ENCODE results near the gene SAMD11. TPM values are rescaled to one million over a fixed set of nuclear protein-coding genes. Genes with fewer than 3 reads are reported as not detected.
A peak's percentile ranks its signal among the peaks of the same experiment; 100 is the strongest.

SAMD11 gene
- total and polyA plus RNA-seq, 8 donors, result 3.5 to 23.3 (median 4.6) TPM; not detected in 1

GRCh38 chr1:961132-961669, 37.5 kb downstream of the SAMD11 start:
- WGBS, 5 donors, result 35 to 87% (median 51%) methylated on average over 3 to 56 of the region's 56 CpGs
- Histone ChIP-seq H3K36me3 (peaks cover 20 to 43% (median 34%) of the 10 kb centered on the region in 4 donors), H3K27me3 (peaks cover 0 to 7% (median 0%) of the 10 kb centered on the region in 3 donors), H3K9me3 (no peaks in the 10 kb centered on the region), H3K4me3 (peak overlapping the region; percentile 99 to 100 (median 100)), H3K4me1 (peaks cover 35 to 54% (median 51%) of the 10 kb centered on the region in 4 donors), H3K27ac (peak overlapping the region in 2 of 5 donors; percentile 72 to 80)
- intact Hi-C loops (cut with DNase I; ENCODE audit: low total_unique reads), result no loop called here
- DNase-seq, result no peak
- TF ChIP-seq EP300 (IDR thresholded peaks at IDR 0.05) (no peak), CTCF (IDR thresholded peaks at IDR 0.05) (no peak), POLR2AphosphoS5 (IDR thresholded peaks at IDR 0.05) (no peak), POLR2A (IDR thresholded peaks at IDR 0.05) (no peak)

- no peak for DNase-seq
- TF ChIP-seq CTCF (IDR thresholded peaks at IDR 0.05) (no peak), POLR2AphosphoS5 (IDR thresholded peaks at IDR 0.05) (no peak), POLR2A (IDR thresholded peaks at IDR 0.05) (no peak), EP300 (IDR thresholded peaks at IDR 0.05) (no peak)
- Histone ChIP-seq H3K36me3 (peaks cover 9 to 30% (median 25%) of the 10 kb centered on the region in 4 donors), H3K4me3 (no peak overlapping the region), H3K27me3 (peaks cover 0 to 19% (median 2%) of the 10 kb centered on the region in 3 donors), H3K4me1 (peaks cover 41 to 57% (median 54%) of the 10 kb centered on the region in 4 donors), H3K27ac (no peak overlapping the region), H3K9me3 (no peaks in the 10 kb centered on the region)
- intact Hi-C loops (cut with DNase I; ENCODE audit: low total_unique reads), result no loop called here
- 95 to 96% (median 96%) methylated on average over 35 to 57 of the region's 57 CpGs for WGBS, 5 donors
Measured at GRCh38 chr1:962381-963300, 38.9 kb downstream of the SAMD11 start.

- no peak for DNase-seq
- peaks cover 9 to 30% (median 25%) of the 10 kb centered on the region in 4 donors for H3K36me3 ChIP-seq
- peaks cover 0 to 25% (median 6%) of the 10 kb centered on the region in 3 donors for H3K27me3 ChIP-seq
- TF ChIP-seq POLR2AphosphoS5 (IDR thresholded peaks at IDR 0.05), result no peak
- TF ChIP-seq POLR2A (IDR thresholded peaks at IDR 0.05), result no peak
- TF ChIP-seq EP300 (IDR thresholded peaks at IDR 0.05), result no peak
- TF ChIP-seq CTCF (IDR thresholded peaks at IDR 0.05), result no peak
- H3K4me3 ChIP-seq, result no peak overlapping the region
- WGBS, 5 donors, result 81 to 92% (median 90%) methylated on average over 14 to 16 of the region's 16 CpGs
- peaks cover 35 to 55% (median 50%) of the 10 kb centered on the region in 4 donors for H3K4me1 ChIP-seq
- no peaks in the 10 kb centered on the region for H3K9me3 ChIP-seq
- intact Hi-C loops (cut with DNase I; ENCODE audit: low total_unique reads), result no loop called here
- no peak overlapping the region for H3K27ac ChIP-seq
Measured at GRCh38 chr1:963301-963651, 39.6 kb downstream of the SAMD11 start.

- intact Hi-C loops (cut with DNase I; ENCODE audit: low total_unique reads), result no loop called here
- Histone ChIP-seq H3K36me3 (peaks cover 9 to 30% (median 25%) of the 10 kb centered on the region in 4 donors), H3K27me3 (peaks cover 0 to 32% (median 6%) of the 10 kb centered on the region in 3 donors), H3K4me1 (peaks cover 32 to 51% (median 45%) of the 10 kb centered on the region in 4 donors), H3K9me3 (no peaks in the 10 kb centered on the region), H3K4me3 (no peak overlapping the region), H3K27ac (no peak overlapping the region)
- WGBS, 5 donors, result 89 to 94% (median 93%) methylated on average over 27 to 47 of the region's 47 CpGs
- DNase-seq, result no peak
- TF ChIP-seq CTCF (IDR thresholded peaks at IDR 0.05) (no peak), POLR2AphosphoS5 (IDR thresholded peaks at IDR 0.05) (no peak), EP300 (IDR thresholded peaks at IDR 0.05) (no peak), POLR2A (IDR thresholded peaks at IDR 0.05) (no peak)
Measured at GRCh38 chr1:963746-964525, 40.2 kb downstream of the SAMD11 start.
